ENCODE data around the gene REN.

DNA sequence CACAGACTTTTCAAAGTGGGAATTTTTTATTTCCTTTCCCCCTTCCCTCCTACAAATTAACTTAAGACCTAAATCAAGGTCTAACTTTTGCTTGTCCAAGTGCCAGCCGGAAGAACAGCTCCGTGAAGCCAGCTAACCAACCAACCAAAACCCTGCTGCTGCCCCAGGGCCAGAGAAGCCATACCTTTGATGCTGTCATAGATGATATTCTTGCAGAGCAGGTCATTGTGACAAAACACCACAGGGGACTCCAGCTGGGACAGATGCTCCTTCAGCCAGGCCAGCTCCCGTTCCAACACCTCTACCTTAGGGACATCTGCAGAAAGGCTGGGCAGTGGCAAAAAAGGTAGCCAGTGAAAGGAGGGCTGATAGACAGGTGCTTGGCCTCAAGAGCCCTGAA, 25.0 kb downstream of the REN start:
- TF ChIP-seq, protein P1, sequence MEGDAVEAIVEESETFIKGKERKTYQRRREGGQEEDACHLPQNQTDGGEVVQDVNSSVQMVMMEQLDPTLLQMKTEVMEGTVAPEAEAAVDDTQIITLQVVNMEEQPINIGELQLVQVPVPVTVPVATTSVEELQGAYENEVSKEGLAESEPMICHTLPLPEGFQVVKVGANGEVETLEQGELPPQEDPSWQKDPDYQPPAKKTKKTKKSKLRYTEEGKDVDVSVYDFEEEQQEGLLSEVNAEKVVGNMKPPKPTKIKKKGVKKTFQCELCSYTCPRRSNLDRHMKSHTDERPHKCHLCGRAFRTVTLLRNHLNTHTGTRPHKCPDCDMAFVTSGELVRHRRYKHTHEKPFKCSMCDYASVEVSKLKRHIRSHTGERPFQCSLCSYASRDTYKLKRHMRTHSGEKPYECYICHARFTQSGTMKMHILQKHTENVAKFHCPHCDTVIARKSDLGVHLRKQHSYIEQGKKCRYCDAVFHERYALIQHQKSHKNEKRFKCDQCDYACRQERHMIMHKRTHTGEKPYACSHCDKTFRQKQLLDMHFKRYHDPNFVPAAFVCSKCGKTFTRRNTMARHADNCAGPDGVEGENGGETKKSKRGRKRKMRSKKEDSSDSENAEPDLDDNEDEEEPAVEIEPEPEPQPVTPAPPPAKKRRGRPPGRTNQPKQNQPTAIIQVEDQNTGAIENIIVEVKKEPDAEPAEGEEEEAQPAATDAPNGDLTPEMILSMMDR (IDR thresholded peaks at IDR 0.05; ENCODE audit: control extremely low read depth in 1 of 3, insufficient read depth in 1 of 3, low read depth in 1 of 3, low read length in 3 of 3), result no peak
- TF ChIP-seq POLR2AphosphoS5 (IDR thresholded peaks at IDR 0.05; ENCODE audit: low read depth, low read length) (no peak), SUZ12 (IDR thresholded peaks at IDR 0.05; ENCODE audit: low read length) (no peak), ATF3 (IDR thresholded peaks at IDR 0.05; ENCODE audit: insufficient read depth, low read depth, low read length) (no peak), TEAD4 (IDR thresholded peaks at IDR 0.05; ENCODE audit: low read depth, low read length) (no peak), POLR2A (IDR thresholded peaks at IDR 0.05; ENCODE audit: control extremely low read depth in 1 of 2, low read depth in 2 of 2, low read length in 2 of 2) (no peak), RAD21 (IDR thresholded peaks at IDR 0.05 in 1 of 2, conservative IDR thresholded peaks at IDR 0.05 in 1 of 2; ENCODE audit: low read depth in 2 of 2, low read length in 2 of 2) (no peak), HDAC6 (IDR thresholded peaks at IDR 0.05; ENCODE audit: low read depth, low read length) (no peak), NANOG (IDR thresholded peaks at IDR 0.05; ENCODE audit: insufficient read depth, low read depth, low read length, poor library complexity, severe bottlenecking) (no peak), CHD2 (IDR thresholded peaks at IDR 0.05; ENCODE audit: low read length) (no peak), PHF8 (conservative IDR thresholded peaks at IDR 0.05; ENCODE audit: low read depth, low read length) (no peak), TAF1 (IDR thresholded peaks at IDR 0.05; ENCODE audit: low read depth, low read length) (no peak), SP1 (IDR thresholded peaks at IDR 0.05; ENCODE audit: low read depth, low read length) (no peak)
